HEK293 (cell line): ENCODE results near the gene R3HDM1.
"Not testable (repeated sequence)": the region's sequence is repeated elsewhere in the genome, so short reads cannot be mapped to it uniquely, and the experiment has no call there.

Experiments used
- CTCF ChIA-PET: fragments of 350-600 bp; formaldehyde crosslinking; extraction: SDS; loops from one replicate; lab custom pipeline; 2021; ENCODE audit warnings: antibody characterized with exemption; lab: Yijun Ruan, JAX
- POLR2A ChIA-PET: fragments of 300-600 bp; formaldehyde crosslinking; extraction: SDS; loops from one replicate; lab custom pipeline; 2020; ENCODE audit warnings: antibody characterized with exemption, inconsistent platforms; lab: Yijun Ruan, JAX
- H3K27ac ChIP-seq: fragments of 200-500 bp; sonication (Bioruptor generic); 2 replicates; pipeline ENCODE4 v1.5.1; 2014; ENCODE audit warnings: low read depth, low read length, control low read depth, inconsistent platforms; ENCODE audit errors: extremely low read depth
- H3K36me3 ChIP-seq, 2 experiments: fragments of 200-500 bp in 1 of 2; sonication (Bioruptor generic) in 1 of 2; 1 replicate in 1 of 2; 2 replicates in 1 of 2; pipeline ENCODE4 v1.5.1; 2014 to 2017; ENCODE audit warnings: inconsistent platforms in 2 of 2, low read length in 2 of 2; ENCODE audit not compliant: control insufficient read depth in 2 of 2, insufficient read depth in 1 of 2
- H3K4me1 ChIP-seq: fragments of 200-500 bp; sonication (Bioruptor generic); 2 replicates; pipeline ENCODE4 v1.5.1; 2014; ENCODE audit warnings: mild to moderate bottlenecking, low read length, inconsistent platforms; ENCODE audit not compliant: control insufficient read depth, insufficient read depth
- H3K4me3 ChIP-seq: 2 replicates; pipeline ENCODE4 v1.5.1; 2011; ENCODE audit warnings: low read depth, mild to moderate bottlenecking, control low read depth, low read length, moderate library complexity
- H3K9me3 ChIP-seq: fragments of 200-500 bp; sonication (Bioruptor generic); 2 replicates; pipeline ENCODE4 v1.5.1; 2014; ENCODE audit warnings: low read depth, low read length, inconsistent platforms; ENCODE audit not compliant: control insufficient read depth, insufficient read depth
- BCL6B ChIP-seq: fragments of 450-650 bp; formaldehyde crosslinking; IDR thresholded peaks from 2 replicates; pipeline ENCODE4 v1.5.1; 2017; ENCODE audit warnings: missing biosample characterization, missing genetic modification characterization
- HIC1 ChIP-seq: fragments of 450-650 bp; formaldehyde crosslinking; IDR thresholded peaks from 2 replicates; pipeline ENCODE4 v1.5.1; 2016; ENCODE audit warnings: missing biosample characterization, missing genetic modification characterization
- PRDM6 ChIP-seq: fragments of 450-650 bp; formaldehyde crosslinking; IDR thresholded peaks from 2 replicates; pipeline ENCODE4 v1.5.1; 2017; ENCODE audit warnings: missing biosample characterization, missing genetic modification characterization
- WT1 ChIP-seq: fragments of 450-650 bp; formaldehyde crosslinking; IDR thresholded peaks from 2 replicates; pipeline ENCODE4 v1.5.1; 2016; ENCODE audit warnings: missing biosample characterization, missing genetic modification characterization
- YY2 ChIP-seq: fragments of 450-650 bp; formaldehyde crosslinking; IDR thresholded peaks from 2 replicates; pipeline ENCODE4 v1.5.1; 2016; ENCODE audit warnings: missing biosample characterization, missing genetic modification characterization
- ZFP3 ChIP-seq: fragments of 450-650 bp; formaldehyde crosslinking; IDR thresholded peaks from 2 replicates; pipeline ENCODE4 v1.5.1; 2016; ENCODE audit warnings: low read depth, missing biosample characterization, missing genetic modification characterization
- ZIC2 ChIP-seq: fragments of 450-650 bp; formaldehyde crosslinking; IDR thresholded peaks from 2 replicates; pipeline ENCODE4 v1.5.1; 2016; ENCODE audit warnings: missing biosample characterization, missing genetic modification characterization
- ZNF366 ChIP-seq: fragments of 450-650 bp; formaldehyde crosslinking; conservative IDR thresholded peaks from 2 replicates; pipeline ENCODE4 v1.5.1; 2016; ENCODE audit warnings: missing biosample characterization, missing genetic modification characterization
- ZNF473 ChIP-seq: fragments of 450-650 bp; formaldehyde crosslinking; IDR thresholded peaks from 2 replicates; pipeline ENCODE4 v1.5.1; 2017; ENCODE audit warnings: missing biosample characterization, missing genetic modification characterization
- ZNF501 ChIP-seq: fragments of 450-650 bp; formaldehyde crosslinking; IDR thresholded peaks from 2 replicates; pipeline ENCODE4 v1.5.1; 2016; ENCODE audit warnings: missing biosample characterization, missing genetic modification characterization
- ZNF580 ChIP-seq: fragments of 450-650 bp; formaldehyde crosslinking; IDR thresholded peaks from 2 replicates; pipeline ENCODE4 v1.5.1; 2016; ENCODE audit warnings: missing biosample characterization, missing genetic modification characterization
- ZNF610 ChIP-seq: fragments of 450-650 bp; formaldehyde crosslinking; IDR thresholded peaks from 2 replicates; pipeline ENCODE4 v1.5.1; 2016; ENCODE audit warnings: missing biosample characterization, missing genetic modification characterization, borderline replicate concordance
- ZNF621 ChIP-seq: fragments of 450-650 bp; formaldehyde crosslinking; IDR thresholded peaks from 2 replicates; pipeline ENCODE4 v1.5.1; 2017; ENCODE audit warnings: missing biosample characterization, missing genetic modification characterization
- ZNF623 ChIP-seq: fragments of 450-650 bp; formaldehyde crosslinking; IDR thresholded peaks from 2 replicates; pipeline ENCODE4 v1.5.1; 2016; ENCODE audit warnings: missing biosample characterization, missing genetic modification characterization
- ZNF626 ChIP-seq: fragments of 450-650 bp; sonication (Bioruptor Pico); formaldehyde crosslinking; IDR thresholded peaks from 2 replicates; pipeline ENCODE4 v1.5.1; 2018; ENCODE audit warnings: missing biosample characterization, missing genetic modification characterization, inconsistent platforms
- ZNF654 ChIP-seq: fragments of 450-650 bp; formaldehyde crosslinking; IDR thresholded peaks from 2 replicates; pipeline ENCODE4 v1.5.1; 2016; ENCODE audit warnings: low read depth, missing biosample characterization, missing genetic modification characterization
- TF ChIP-seq, protein P1 (sequence below): fragments of 450-650 bp; IDR thresholded peaks from 2 replicates; pipeline ENCODE4 v1.5.1; 2018; ENCODE audit warnings: missing biosample characterization, mild to moderate bottlenecking, missing genetic modification characterization
- TF ChIP-seq, protein P2 (sequence below): fragments of 450-650 bp; formaldehyde crosslinking; IDR thresholded peaks from 2 replicates; pipeline ENCODE4 v1.5.1; 2016; ENCODE audit warnings: missing biosample characterization, missing genetic modification characterization, low read depth
- TF ChIP-seq, protein P3 (sequence below): fragments of 450-650 bp; formaldehyde crosslinking; IDR thresholded peaks from 2 replicates; pipeline ENCODE4 v1.5.1; 2016; ENCODE audit warnings: missing biosample characterization, missing genetic modification characterization

R3HDM1 gene

DNA sequence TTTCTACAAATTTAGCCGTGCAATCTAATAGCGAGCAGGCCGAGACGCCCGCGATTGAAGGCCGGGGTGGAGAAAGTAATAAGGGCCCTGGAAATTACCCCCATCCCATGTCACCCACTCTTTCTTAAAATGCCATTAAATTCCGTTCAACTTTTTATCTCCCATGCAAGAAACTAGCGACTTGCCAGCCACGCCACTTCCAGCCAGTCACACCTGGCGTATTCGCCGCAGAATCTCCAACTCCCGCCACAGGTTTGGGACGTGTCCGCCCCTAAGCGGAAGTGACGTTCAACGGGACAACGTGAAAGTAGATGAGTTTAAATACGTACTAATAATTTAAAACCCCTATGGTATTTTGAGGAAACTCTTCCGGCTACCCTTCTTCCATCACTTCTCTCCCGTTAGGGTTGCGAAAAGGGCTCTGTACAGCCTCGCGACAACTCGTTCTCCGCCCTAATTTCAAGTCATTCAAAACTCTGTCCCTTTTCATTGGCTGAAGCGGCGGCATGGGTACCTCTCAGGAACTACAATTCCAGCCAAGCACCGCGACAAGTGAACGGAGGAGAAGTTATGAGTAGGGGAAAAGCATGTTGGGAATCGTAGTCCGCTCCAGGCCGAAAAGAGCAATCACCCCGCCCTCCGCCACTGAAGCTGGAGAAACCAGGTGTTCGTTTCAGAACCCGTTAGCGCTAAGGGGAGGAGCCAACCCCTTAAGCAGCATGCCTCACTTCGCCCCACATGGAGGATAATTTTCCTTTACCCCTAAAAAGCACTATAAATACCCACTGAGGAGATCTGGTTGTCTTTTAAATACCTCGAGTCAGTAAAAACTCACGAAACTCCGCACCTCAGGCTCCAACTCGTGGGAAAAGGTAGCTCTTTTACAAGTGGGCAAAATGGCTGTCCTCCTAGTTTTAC is 712 bp upstream of the R3HDM1 start, which contains the start of gene ZRANB3 (continued):
- no peak for TF ChIP-seq HIC1 (tag by site-specific recombination)
- no peak for TF ChIP-seq ZNF621 (tag by site-specific recombination)
- no peak for TF ChIP-seq ZNF610 (tag by site-specific recombination)
- TF ChIP-seq WT1 (tag by site-specific recombination): no peak
- TF ChIP-seq, protein P1, sequence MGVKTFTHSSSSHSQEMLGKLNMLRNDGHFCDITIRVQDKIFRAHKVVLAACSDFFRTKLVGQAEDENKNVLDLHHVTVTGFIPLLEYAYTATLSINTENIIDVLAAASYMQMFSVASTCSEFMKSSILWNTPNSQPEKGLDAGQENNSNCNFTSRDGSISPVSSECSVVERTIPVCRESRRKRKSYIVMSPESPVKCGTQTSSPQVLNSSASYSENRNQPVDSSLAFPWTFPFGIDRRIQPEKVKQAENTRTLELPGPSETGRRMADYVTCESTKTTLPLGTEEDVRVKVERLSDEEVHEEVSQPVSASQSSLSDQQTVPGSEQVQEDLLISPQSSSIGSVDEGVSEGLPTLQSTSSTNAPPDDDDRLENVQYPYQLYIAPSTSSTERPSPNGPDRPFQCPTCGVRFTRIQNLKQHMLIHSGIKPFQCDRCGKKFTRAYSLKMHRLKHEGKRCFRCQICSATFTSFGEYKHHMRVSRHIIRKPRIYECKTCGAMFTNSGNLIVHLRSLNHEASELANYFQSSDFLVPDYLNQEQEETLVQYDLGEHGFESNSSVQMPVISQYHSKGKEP (tag by site-specific recombination): no peak
- TF ChIP-seq, all 188 proteins: peak for 20

DNA sequence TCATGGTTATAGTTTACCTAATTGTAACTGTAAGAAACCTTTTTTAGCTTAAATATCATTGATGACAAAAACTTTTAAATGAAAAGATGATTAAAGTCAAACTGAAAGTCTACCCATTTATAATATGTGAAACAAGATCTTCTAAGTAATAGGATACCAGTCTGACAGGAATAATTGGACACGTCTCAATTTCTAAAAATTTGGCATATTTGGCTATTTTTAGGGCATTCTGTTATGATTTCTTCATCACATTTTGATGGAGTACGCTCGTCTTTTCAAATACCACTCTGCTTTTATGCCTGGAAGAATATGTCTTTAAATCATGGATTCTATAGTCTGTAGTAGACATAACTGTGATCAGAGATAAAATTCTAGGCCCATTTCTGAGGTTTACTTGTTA is 1.3 kb downstream of the R3HDM1 start:
- Histone ChIP-seq H3K36me3 (peaks cover 0 to 3% of the 10 kb centered on the region in 2 experiments; a peak in 2 of 3 replicates), H3K9me3 (no peaks in the 10 kb centered on the region), H3K27ac (no peak overlapping the region), H3K4me3 (peak overlapping the region; percentile 56), H3K4me1 (no peaks in the 10 kb centered on the region)
- TF ChIP-seq ZNF366 (no peak), ZNF654 (tag by site-specific recombination) (no peak), ZNF623 (tag by site-specific recombination) (no peak), PRDM6 (tag by site-specific recombination) (no peak), ZIC2 (tag by site-specific recombination) (no peak), ZNF626 (tag by site-specific recombination) (no peak), BCL6B (tag by site-specific recombination) (no peak), ZNF473 (tag by site-specific recombination) (no peak), YY2 (tag by site-specific recombination) (no peak), ZNF501 (tag by site-specific recombination) (no peak), ZNF580 (tag by site-specific recombination) (no peak), ZFP3 (tag by site-specific recombination) (no peak), ZNF610 (tag by site-specific recombination) (no peak)
- TF ChIP-seq, protein P2, sequence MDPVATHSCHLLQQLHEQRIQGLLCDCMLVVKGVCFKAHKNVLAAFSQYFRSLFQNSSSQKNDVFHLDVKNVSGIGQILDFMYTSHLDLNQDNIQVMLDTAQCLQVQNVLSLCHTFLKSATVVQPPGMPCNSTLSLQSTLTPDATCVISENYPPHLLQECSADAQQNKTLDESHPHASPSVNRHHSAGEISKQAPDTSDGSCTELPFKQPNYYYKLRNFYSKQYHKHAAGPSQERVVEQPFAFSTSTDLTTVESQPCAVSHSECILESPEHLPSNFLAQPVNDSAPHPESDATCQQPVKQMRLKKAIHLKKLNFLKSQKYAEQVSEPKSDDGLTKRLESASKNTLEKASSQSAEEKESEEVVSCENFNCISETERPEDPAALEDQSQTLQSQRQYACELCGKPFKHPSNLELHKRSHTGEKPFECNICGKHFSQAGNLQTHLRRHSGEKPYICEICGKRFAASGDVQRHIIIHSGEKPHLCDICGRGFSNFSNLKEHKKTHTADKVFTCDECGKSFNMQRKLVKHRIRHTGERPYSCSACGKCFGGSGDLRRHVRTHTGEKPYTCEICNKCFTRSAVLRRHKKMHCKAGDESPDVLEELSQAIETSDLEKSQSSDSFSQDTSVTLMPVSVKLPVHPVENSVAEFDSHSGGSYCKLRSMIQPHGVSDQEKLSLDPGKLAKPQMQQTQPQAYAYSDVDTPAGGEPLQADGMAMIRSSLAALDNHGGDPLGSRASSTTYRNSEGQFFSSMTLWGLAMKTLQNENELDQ (tag by site-specific recombination): no peak
- TF ChIP-seq, protein P3, sequence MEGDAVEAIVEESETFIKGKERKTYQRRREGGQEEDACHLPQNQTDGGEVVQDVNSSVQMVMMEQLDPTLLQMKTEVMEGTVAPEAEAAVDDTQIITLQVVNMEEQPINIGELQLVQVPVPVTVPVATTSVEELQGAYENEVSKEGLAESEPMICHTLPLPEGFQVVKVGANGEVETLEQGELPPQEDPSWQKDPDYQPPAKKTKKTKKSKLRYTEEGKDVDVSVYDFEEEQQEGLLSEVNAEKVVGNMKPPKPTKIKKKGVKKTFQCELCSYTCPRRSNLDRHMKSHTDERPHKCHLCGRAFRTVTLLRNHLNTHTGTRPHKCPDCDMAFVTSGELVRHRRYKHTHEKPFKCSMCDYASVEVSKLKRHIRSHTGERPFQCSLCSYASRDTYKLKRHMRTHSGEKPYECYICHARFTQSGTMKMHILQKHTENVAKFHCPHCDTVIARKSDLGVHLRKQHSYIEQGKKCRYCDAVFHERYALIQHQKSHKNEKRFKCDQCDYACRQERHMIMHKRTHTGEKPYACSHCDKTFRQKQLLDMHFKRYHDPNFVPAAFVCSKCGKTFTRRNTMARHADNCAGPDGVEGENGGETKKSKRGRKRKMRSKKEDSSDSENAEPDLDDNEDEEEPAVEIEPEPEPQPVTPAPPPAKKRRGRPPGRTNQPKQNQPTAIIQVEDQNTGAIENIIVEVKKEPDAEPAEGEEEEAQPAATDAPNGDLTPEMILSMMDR: no peak
- POLR2A ChIA-PET: no interaction called here
- CTCF ChIA-PET: no interaction called here

DNA sequence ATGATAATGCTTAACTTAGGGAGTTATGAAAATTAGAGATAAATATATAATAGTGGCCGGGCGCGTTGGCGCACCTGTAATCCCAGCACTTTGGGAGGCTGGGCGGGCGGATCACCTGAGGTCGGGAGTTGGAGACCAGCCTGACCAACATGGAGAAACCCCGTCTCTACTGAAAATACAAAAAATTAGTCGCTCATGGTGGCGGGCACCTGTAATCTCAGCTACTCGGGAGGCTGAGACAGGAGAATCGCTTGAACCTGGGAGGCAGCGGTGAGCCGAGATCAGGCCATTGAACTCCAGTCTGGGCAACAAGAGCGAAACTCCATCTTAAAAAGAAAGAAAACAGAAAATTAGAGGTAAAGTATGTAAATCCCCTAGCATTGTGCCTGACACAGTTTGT is 2.3 kb downstream of the R3HDM1 start:
- POLR2A ChIA-PET, CTCF ChIA-PET, H3K36me3 ChIP-seq: not testable (repeated sequence)

More for the DNA sequence above, 2.3 kb downstream of the R3HDM1 start:
- H3K4me3 ChIP-seq, H3K27ac ChIP-seq, H3K9me3 ChIP-seq, H3K4me1 ChIP-seq: not testable (repeated sequence)
